ENCODE results near the gene SFRP2. TPM values are rescaled to one million over a fixed set of nuclear protein-coding genes. Genes with fewer than 3 reads are reported as not detected.

SFRP2 gene
- total RNA-seq = 12.3 TPM

GRCh38 chr4:153788413-153789276 lies at the start of gene SFRP2:
Gene SFRP2 (minus strand): TSS chr4:153789083. CDS start chr4:153788835, 248 bp downstream.

GRCh38 chr4:153759407-153760316 lies 29.2 kb downstream of the SFRP2 start, which contains the start of gene RNF175:
Gene RNF175 (minus strand): TSS chr4:153760024. CDS start chr4:153759862, 162 bp downstream.

Other genes with a start within 250 kb of the SFRP2 start
- gene TLR2, start 104.8 kb downstream of the SFRP2 start, total RNA-seq = 13.3 TPM
- gene RNF175, start 29.1 kb downstream of the SFRP2 start, total RNA-seq = 4.7 TPM